NCI-H146 (cell line): ENCODE measurements around the gene E2F6.
A peak's percentile ranks its signal among the peaks of the same experiment; 100 is the strongest.

Experiments used
- DNase-seq: peaks from one replicate; lab custom pipeline; 2025; lab: John Stamatoyannopoulos, UW

Gene E2F6

GRCh38 chr2:11493282-11493681 lies 27.3 kb upstream of the E2F6 start:
- DNase-seq, result no peak

GRCh38 chr2:11492720-11493119 lies 26.8 kb upstream of the E2F6 start:
- DNase-seq, result no peak

GRCh38 chr2:11492244-11492643 lies 26.3 kb upstream of the E2F6 start:
- DNase-seq, result no peak

GRCh38 chr2:11491348-11491933 lies 25.5 kb upstream of the E2F6 start:
- DNase-seq, result no peak

GRCh38 chr2:11490194-11490593 lies 24.2 kb upstream of the E2F6 start:
- no peak for DNase-seq

GRCh38 chr2:11488809-11489208 lies 22.8 kb upstream of the E2F6 start:
- no peak for DNase-seq

- no peak for DNase-seq
Observed at GRCh38 chr2:11483806-11484617, 18.1 kb upstream of the E2F6 start.

- no peak for DNase-seq
Observed at GRCh38 chr2:11482473-11483035, 16.6 kb upstream of the E2F6 start.

GRCh38 chr2:11481789-11482472 lies 16.0 kb upstream of the E2F6 start:
- no peak for DNase-seq

- DNase-seq, result no peak
Observed at GRCh38 chr2:11481426-11481788, 15.4 kb upstream of the E2F6 start.

GRCh38 chr2:11480859-11481258 lies 14.9 kb upstream of the E2F6 start:
- no peak for DNase-seq

GRCh38 chr2:11480406-11480805 lies 14.4 kb upstream of the E2F6 start:
- no peak for DNase-seq

GRCh38 chr2:11478899-11479605 lies 13.1 kb upstream of the E2F6 start:
- no peak for DNase-seq

GRCh38 chr2:11477994-11478393 lies 12.0 kb upstream of the E2F6 start:
- peak; percentile 86 for DNase-seq

GRCh38 chr2:11473659-11474433 lies 7.9 kb upstream of the E2F6 start:
- DNase-seq, result peak; percentile 53

GRCh38 chr2:11467749-11468148 lies 1.8 kb upstream of the E2F6 start:
- DNase-seq, result no peak

GRCh38 chr2:11467129-11467649 lies 1.2 kb upstream of the E2F6 start:
- no peak for DNase-seq

- no peak for DNase-seq
Observed at GRCh38 chr2:11466307-11467128, 557 bp upstream of the E2F6 start.

- no peak for DNase-seq
Observed at GRCh38 chr2:11465110-11465484, 864 bp downstream of the E2F6 start.

GRCh38 chr2:11459816-11460215 lies 6.1 kb downstream of the E2F6 start:
- DNase-seq, result no peak
